ENCODE measurements around the gene TREM2.

DNA sequence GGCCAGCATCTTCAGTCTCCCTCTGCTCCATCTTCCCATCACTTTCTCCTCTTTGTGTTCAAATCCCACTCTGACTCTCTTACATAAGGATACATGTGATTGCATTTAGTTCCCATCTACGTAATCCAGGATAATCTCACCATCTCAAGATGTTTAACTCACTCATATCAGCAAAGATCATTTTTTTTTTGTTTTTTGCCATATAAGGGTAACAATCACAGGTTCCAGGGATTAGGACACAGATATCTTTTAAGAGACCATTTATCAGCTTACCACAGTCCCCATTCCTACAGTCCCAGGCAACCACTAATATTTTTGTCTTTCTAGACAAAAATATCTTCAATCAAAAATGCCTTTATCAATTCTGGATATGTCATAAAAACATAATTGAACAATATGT, 41.2 kb upstream of the TREM2 start:
- TF ChIP-seq PPARA (CRISPR knock-in tag; IDR thresholded peaks at IDR 0.05; ENCODE audit: borderline replicate concordance) (no peak), GLIS3 (CRISPR knock-in tag; IDR thresholded peaks at IDR 0.05) (no peak), ZNF565 (CRISPR knock-in tag; conservative IDR thresholded peaks at IDR 0.05; ENCODE audit: low read depth) (no peak), ZNF8 (CRISPR knock-in tag; IDR thresholded peaks at IDR 0.05) (no peak), BACH2 (CRISPR knock-in tag; IDR thresholded peaks at IDR 0.05; ENCODE audit: borderline replicate concordance) (no peak), ZFP30 (CRISPR knock-in tag; IDR thresholded peaks at IDR 0.05) (no peak), ZNF70 (CRISPR knock-in tag; IDR thresholded peaks at IDR 0.05) (no peak), SNAI2 (CRISPR knock-in tag; IDR thresholded peaks at IDR 0.05) (no peak), RARB (CRISPR knock-in tag; IDR thresholded peaks at IDR 0.05) (no peak)
- TF ChIP-seq, protein P1, sequence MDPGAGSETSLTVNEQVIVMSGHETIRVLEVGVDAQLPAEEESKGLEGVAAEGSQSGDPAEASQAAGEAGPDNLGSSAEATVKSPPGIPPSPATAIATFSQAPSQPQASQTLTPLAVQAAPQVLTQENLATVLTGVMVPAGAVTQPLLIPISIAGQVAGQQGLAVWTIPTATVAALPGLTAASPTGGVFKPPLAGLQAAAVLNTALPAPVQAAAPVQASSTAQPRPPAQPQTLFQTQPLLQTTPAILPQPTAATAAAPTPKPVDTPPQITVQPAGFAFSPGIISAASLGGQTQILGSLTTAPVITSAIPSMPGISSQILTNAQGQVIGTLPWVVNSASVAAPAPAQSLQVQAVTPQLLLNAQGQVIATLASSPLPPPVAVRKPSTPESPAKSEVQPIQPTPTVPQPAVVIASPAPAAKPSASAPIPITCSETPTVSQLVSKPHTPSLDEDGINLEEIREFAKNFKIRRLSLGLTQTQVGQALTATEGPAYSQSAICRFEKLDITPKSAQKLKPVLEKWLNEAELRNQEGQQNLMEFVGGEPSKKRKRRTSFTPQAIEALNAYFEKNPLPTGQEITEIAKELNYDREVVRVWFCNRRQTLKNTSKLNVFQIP (CRISPR knock-in tag; IDR thresholded peaks at IDR 0.05; ENCODE audit: borderline replicate concordance, low read depth), result no peak
- TF ChIP-seq, protein P2, sequence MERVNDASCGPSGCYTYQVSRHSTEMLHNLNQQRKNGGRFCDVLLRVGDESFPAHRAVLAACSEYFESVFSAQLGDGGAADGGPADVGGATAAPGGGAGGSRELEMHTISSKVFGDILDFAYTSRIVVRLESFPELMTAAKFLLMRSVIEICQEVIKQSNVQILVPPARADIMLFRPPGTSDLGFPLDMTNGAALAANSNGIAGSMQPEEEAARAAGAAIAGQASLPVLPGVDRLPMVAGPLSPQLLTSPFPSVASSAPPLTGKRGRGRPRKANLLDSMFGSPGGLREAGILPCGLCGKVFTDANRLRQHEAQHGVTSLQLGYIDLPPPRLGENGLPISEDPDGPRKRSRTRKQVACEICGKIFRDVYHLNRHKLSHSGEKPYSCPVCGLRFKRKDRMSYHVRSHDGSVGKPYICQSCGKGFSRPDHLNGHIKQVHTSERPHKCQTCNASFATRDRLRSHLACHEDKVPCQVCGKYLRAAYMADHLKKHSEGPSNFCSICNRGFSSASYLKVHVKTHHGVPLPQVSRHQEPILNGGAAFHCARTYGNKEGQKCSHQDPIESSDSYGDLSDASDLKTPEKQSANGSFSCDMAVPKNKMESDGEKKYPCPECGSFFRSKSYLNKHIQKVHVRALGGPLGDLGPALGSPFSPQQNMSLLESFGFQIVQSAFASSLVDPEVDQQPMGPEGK (CRISPR knock-in tag; IDR thresholded peaks at IDR 0.05; ENCODE audit: borderline replicate concordance), result no peak
- TF ChIP-seq, protein P3, sequence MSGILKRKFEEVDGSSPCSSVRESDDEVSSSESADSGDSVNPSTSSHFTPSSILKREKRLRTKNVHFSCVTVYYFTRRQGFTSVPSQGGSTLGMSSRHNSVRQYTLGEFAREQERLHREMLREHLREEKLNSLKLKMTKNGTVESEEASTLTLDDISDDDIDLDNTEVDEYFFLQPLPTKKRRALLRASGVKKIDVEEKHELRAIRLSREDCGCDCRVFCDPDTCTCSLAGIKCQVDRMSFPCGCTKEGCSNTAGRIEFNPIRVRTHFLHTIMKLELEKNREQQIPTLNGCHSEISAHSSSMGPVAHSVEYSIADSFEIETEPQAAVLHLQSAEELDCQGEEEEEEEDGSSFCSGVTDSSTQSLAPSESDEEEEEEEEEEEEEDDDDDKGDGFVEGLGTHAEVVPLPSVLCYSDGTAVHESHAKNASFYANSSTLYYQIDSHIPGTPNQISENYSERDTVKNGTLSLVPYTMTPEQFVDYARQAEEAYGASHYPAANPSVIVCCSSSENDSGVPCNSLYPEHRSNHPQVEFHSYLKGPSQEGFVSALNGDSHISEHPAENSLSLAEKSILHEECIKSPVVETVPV (CRISPR knock-in tag; IDR thresholded peaks at IDR 0.05), result no peak

Measured in SK-N-SH treated with all-trans-retinoic acid at 6 μM for 48 hours (cell line).